EL (cell line): ENCODE results near the gene ANK3.

ENCODE experiments used
- DNase-seq: peaks from one replicate; pipeline ENCODE4 v3.0.0-alpha.2; 2016

Gene ANK3

GRCh38 chr10:60376221-60377041 lies 13.2 kb downstream of the ANK3 start:
- DNase-seq = no peak

- no peak for DNase-seq
These were observed 14.2 kb downstream of the ANK3 start for GRCh38 chr10:60375293-60376004.

- no peak for DNase-seq
These were observed 14.8 kb downstream of the ANK3 start for GRCh38 chr10:60374836-60375235.

GRCh38 chr10:60372436-60372835 lies 17.2 kb downstream of the ANK3 start:
- no peak for DNase-seq

GRCh38 chr10:60369547-60369930 lies 20.1 kb downstream of the ANK3 start:
- no peak for DNase-seq

GRCh38 chr10:60368875-60369546 lies 20.7 kb downstream of the ANK3 start:
- DNase-seq = no peak

- DNase-seq = no peak
These were observed 21.8 kb downstream of the ANK3 start for GRCh38 chr10:60367901-60368300.

- peak; percentile 34 for DNase-seq
These were observed 22.2 kb downstream of the ANK3 start for GRCh38 chr10:60367431-60367830.

GRCh38 chr10:60367024-60367423 lies 22.7 kb downstream of the ANK3 start:
- DNase-seq = no peak

- DNase-seq = no peak
These were observed 26.5 kb downstream of the ANK3 start for GRCh38 chr10:60363187-60363586.

GRCh38 chr10:60362461-60362860 lies 27.2 kb downstream of the ANK3 start:
- DNase-seq = no peak

- DNase-seq = no peak
These were observed 30.6 kb downstream of the ANK3 start for GRCh38 chr10:60359066-60359465.

GRCh38 chr10:60358282-60358681 lies 31.4 kb downstream of the ANK3 start:
- DNase-seq = no peak

- no peak for DNase-seq
These were observed 36.0 kb downstream of the ANK3 start for GRCh38 chr10:60353519-60354258.

GRCh38 chr10:60352105-60352504 lies 37.6 kb downstream of the ANK3 start:
- DNase-seq = no peak

GRCh38 chr10:60351191-60351853 lies 38.4 kb downstream of the ANK3 start:
- DNase-seq = no peak

GRCh38 chr10:60350400-60350799 lies 39.3 kb downstream of the ANK3 start:
- DNase-seq = no peak

GRCh38 chr10:60349426-60349825 lies 40.2 kb downstream of the ANK3 start:
- peak; percentile 25 for DNase-seq

GRCh38 chr10:60348982-60349381 lies 40.7 kb downstream of the ANK3 start:
- DNase-seq = peak; percentile 17

- DNase-seq = no peak
These were observed 42.4 kb downstream of the ANK3 start for GRCh38 chr10:60347270-60347669.

GRCh38 chr10:60346661-60347060 lies 43.0 kb downstream of the ANK3 start:
- DNase-seq = no peak

GRCh38 chr10:60343254-60343653 lies 46.4 kb downstream of the ANK3 start:
- DNase-seq = peak; percentile 38

- DNase-seq = no peak
These were observed 47.7 kb downstream of the ANK3 start for GRCh38 chr10:60341969-60342368.
